Heart left ventricle (tissue), 13 donors: ENCODE results near the gene CD74.

Source experiments
- CTCF ChIP-seq, 12 donors: fragments of 200-600 bp; sonication (generic) in 4 of 12; IDR thresholded peaks; one replicate each; pipeline versions ENCODE4 v1.5.0 to v1.8.0; 2018 to 2022; ENCODE audit warnings: antibody characterized with exemption in 12 of 12, mild to moderate bottlenecking in 5 of 12
- POLR2A ChIP-seq, 2 donors: fragments of 450-650 bp; IDR thresholded peaks; one replicate each; pipeline ENCODE4 v1.6.1; 2017; ENCODE audit warnings: antibody characterized with exemption in 2 of 2, mild to moderate bottlenecking in 2 of 2, moderate library complexity in 2 of 2
- donor health status: ischemic (EF 13 %, LVEDD 7.1; RV severe dilation, severe dysfunction).
- donor health status: DM: no; HTN: yes; CAD: no.
- donor health status: DM: no; HTN: no; CAD: no.
- donor health status: ischemic (EF 25% LVEDD 6.9; RV normal size, moderate dysfunction).
- donor health status: ischemic (EF 25% LVEDD 5.7; RV mildly dilated, moderate dysfunction).
- donor health status: ischemic (EF 35%, LVEDD 5.7; RV mildly dilated, moderate dysfunction).
- donor health status: nonischemic (EF 11% LVEDD 7.7; RV severe dilation, severe dysfunction).
- donor health status: DM: yes; HTN: yes; CAD: no.
- donor health status: PGD.
- donor health status: ischemic (EF 29% LVEDD 5.4; RV normal size, mild dysfunction).
- donor health status: nonischemic (EF 23%, LVEDD 6.1; RV moderate dilation, normal function).

GRCh38 chr5:150407096-150407720, 5.5 kb downstream of the CD74 start:
- no peak for TF ChIP-seq CTCF (IDR thresholded peaks at IDR 0.05)
- no peak for TF ChIP-seq POLR2A (IDR thresholded peaks at IDR 0.05)
